Mesendoderm (in vitro differentiated cells): ENCODE measurements around the gene PIP5K1C.
"Not testable (repeated sequence)": the region's sequence is repeated elsewhere in the genome, so short reads cannot be mapped to it uniquely, and the experiment has no call there.

Experiments
- DNase-seq: peaks from one replicate; pipeline ENCODE4 v3.0.0; 2013
- H2AK5ac ChIP-seq: 2 replicates; pipeline ENCODE4 v1.6.1; 2013; ENCODE audit warnings: low read length, inconsistent platforms
- H2BK120ac ChIP-seq: 2 replicates; pipeline ENCODE4 v1.6.1; 2013; ENCODE audit warnings: low read depth, mild to moderate bottlenecking, low read length, moderate library complexity, mixed read lengths
- H2BK15ac ChIP-seq: replicated peaks from 2 replicates; pipeline ENCODE4 v1.6.1; 2013; ENCODE audit warnings: low read depth, mild to moderate bottlenecking, moderate library complexity
- H2BK5ac ChIP-seq: 2 replicates; pipeline ENCODE4 v1.6.1; 2013; ENCODE audit warnings: low read length, inconsistent platforms
- H3K18ac ChIP-seq: 2 replicates; pipeline ENCODE4 v1.6.1; 2013; ENCODE audit warnings: mild to moderate bottlenecking, low read length, mixed read lengths
- H3K23ac ChIP-seq: one replicate; pipeline ENCODE4 v1.6.1; 2013; ENCODE audit warnings: low read length
- H3K27ac ChIP-seq: 2 replicates; pipeline ENCODE4 v1.5.1; 2013; ENCODE audit warnings: low read depth, mild to moderate bottlenecking, inconsistent platforms, low read length, moderate library complexity
- H3K27me3 ChIP-seq: 2 replicates; pipeline ENCODE4 v1.6.1; 2013; ENCODE audit warnings: low read length, control low read depth, mild to moderate bottlenecking, inconsistent platforms; ENCODE audit not compliant: insufficient read depth, poor library complexity
- H3K36me3 ChIP-seq: 2 replicates; pipeline ENCODE4 v1.6.1; 2013; ENCODE audit warnings: low read length, inconsistent platforms; ENCODE audit not compliant: control insufficient read depth, insufficient read depth
- H3K4ac ChIP-seq: one replicate; pipeline ENCODE4 v1.6.1; 2013; ENCODE audit warnings: low read depth, mild to moderate bottlenecking, low read length, moderate library complexity
- H3K4me1 ChIP-seq: 2 replicates; pipeline ENCODE4 v1.6.1; 2013; ENCODE audit warnings: low read depth, low read length, inconsistent platforms; ENCODE audit not compliant: control insufficient read depth
- H3K4me2 ChIP-seq: 2 replicates; pipeline ENCODE4 v1.6.1; 2013; ENCODE audit warnings: low read length
- H3K4me3 ChIP-seq: 2 replicates; pipeline ENCODE4 v1.5.1; 2013; ENCODE audit warnings: mild to moderate bottlenecking, low read length
- H3K56ac ChIP-seq: one replicate; pipeline ENCODE4 v1.6.1; 2013; ENCODE audit warnings: low read length
- H3K79me1 ChIP-seq: 2 replicates; pipeline ENCODE4 v1.6.1; 2013; ENCODE audit warnings: low read length, inconsistent platforms
- H3K79me2 ChIP-seq: 2 replicates; pipeline ENCODE4 v1.6.1; 2013; ENCODE audit warnings: mild to moderate bottlenecking, low read length; ENCODE audit not compliant: control insufficient read depth, insufficient read depth
- H3K9ac ChIP-seq: 2 replicates; pipeline ENCODE4 v1.6.1; 2013; ENCODE audit warnings: low read length, inconsistent platforms
- H4K5ac ChIP-seq: one replicate; pipeline ENCODE4 v1.6.1; 2013; ENCODE audit warnings: low read length
- H4K8ac ChIP-seq: one replicate; pipeline ENCODE4 v1.6.1; 2013; ENCODE audit warnings: low read depth, mild to moderate bottlenecking, control low read depth, low read length, moderate library complexity
- WGBS: extraction: QIAGEN DNeasy Blood & Tissue Kit; methylation state at CpG from one replicate; pipeline ENCODE4 v1.1.7; 2013; ENCODE audit warnings: low lambda C conversion rate, missing lambda C conversion rate; ENCODE audit not compliant: insufficient coverage; ENCODE audit errors: extremely low coverage; 5-methylcytosine and 5-hydroxymethylcytosine counted together

Gene PIP5K1C

DNA sequence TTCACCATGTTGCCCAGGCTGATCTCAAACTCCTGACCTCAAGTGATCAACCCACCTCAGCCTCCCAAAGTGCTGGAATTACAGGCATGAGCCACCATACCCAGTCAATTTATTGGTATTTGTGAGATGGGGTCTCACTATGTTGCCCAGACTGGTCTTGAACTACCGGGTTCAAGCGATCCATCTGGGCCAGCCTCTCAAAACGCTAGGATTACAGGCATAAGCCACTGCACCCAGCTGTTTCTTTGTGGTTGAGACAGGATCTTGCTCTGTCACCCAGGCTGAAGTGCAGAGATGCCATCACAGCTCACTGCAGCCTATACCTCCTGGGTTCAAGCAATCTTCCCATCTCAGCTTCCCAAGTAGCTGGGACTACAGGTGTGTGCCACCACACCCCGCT lies 118.5 kb downstream of the PIP5K1C start:
- not testable (repeated sequence) for H3K9ac ChIP-seq, H3K79me2 ChIP-seq, H2BK15ac ChIP-seq, H3K4me2 ChIP-seq, H3K36me3 ChIP-seq, H3K27ac ChIP-seq, H3K79me1 ChIP-seq, H3K56ac ChIP-seq, H3K4ac ChIP-seq, H2BK120ac ChIP-seq, H4K8ac ChIP-seq, H3K27me3 ChIP-seq, H2AK5ac ChIP-seq, H3K23ac ChIP-seq, DNase-seq, H3K18ac ChIP-seq, H2BK5ac ChIP-seq, H3K4me1 ChIP-seq, H3K4me3 ChIP-seq, H4K5ac ChIP-seq
- WGBS: no CpG with 5 or more reads among the region's 4 CpGs
